WTC11 (cell line): ENCODE data around the gene FCGR3B. TPM values are rescaled to one million over a fixed set of nuclear protein-coding genes. Genes with fewer than 3 reads are reported as not detected.
"Not testable (repeated sequence)": the region's sequence is repeated elsewhere in the genome, so short reads cannot be mapped to it uniquely, and the experiment has no call there.

Experiments
- ATAC-seq: fragments of 200-7000 bp; cut with Tn5 transposase; 2 replicates; pipeline ENCODE4 v1.10.0; 2021; ENCODE audit warnings: mild to moderate bottlenecking, moderate library complexity
- CTCF ChIA-PET: fragments of 300-600 bp; sonication (Branson Sonifier 250); formaldehyde crosslinking; loops from one replicate; lab custom pipeline; 2021; ENCODE audit warnings: antibody characterized with exemption; lab: Charles Lee
- POLR2A ChIA-PET: fragments of 350-600 bp; sonication (Branson Sonifier 250); formaldehyde crosslinking; loops from one replicate; lab custom pipeline; 2021; ENCODE audit warnings: antibody characterized with exemption; lab: Charles Lee
- DNase-seq: peaks from one replicate; pipeline ENCODE4 v3.0.0; 2021; ENCODE audit warnings: low spot score
- H3K27ac Mint-ChIP-seq: 2 replicates; pipeline ENCODE4 v1.8.0; 2021; ENCODE audit warnings: mixed read lengths
- H3K27me3 Mint-ChIP-seq: 2 replicates; pipeline ENCODE4 v1.8.0; 2021; ENCODE audit warnings: low read depth, mild to moderate bottlenecking, moderate library complexity, mixed read lengths
- H3K36me3 Mint-ChIP-seq: 2 replicates; pipeline ENCODE4 v1.8.0; 2021; ENCODE audit warnings: mixed read lengths
- H3K4me1 Mint-ChIP-seq: 2 replicates; pipeline ENCODE4 v1.8.0; 2022; ENCODE audit warnings: mixed read lengths
- H3K4me3 Mint-ChIP-seq: 2 replicates; pipeline ENCODE4 v1.8.0; 2021; ENCODE audit warnings: mild to moderate bottlenecking, moderate library complexity, mixed read lengths
- H3K9me3 Mint-ChIP-seq: 2 replicates; pipeline ENCODE4 v1.8.0; 2021; ENCODE audit warnings: mixed read lengths
- total RNA-seq: library from RNA; stranded (reverse); gene quantifications from 3 replicates; pipeline ENCODE4 v1.2.3, GENCODE V29; 2021

The FCGR3B gene
- total RNA-seq, 1 experiment from 2014 or later: not detected

DNA sequence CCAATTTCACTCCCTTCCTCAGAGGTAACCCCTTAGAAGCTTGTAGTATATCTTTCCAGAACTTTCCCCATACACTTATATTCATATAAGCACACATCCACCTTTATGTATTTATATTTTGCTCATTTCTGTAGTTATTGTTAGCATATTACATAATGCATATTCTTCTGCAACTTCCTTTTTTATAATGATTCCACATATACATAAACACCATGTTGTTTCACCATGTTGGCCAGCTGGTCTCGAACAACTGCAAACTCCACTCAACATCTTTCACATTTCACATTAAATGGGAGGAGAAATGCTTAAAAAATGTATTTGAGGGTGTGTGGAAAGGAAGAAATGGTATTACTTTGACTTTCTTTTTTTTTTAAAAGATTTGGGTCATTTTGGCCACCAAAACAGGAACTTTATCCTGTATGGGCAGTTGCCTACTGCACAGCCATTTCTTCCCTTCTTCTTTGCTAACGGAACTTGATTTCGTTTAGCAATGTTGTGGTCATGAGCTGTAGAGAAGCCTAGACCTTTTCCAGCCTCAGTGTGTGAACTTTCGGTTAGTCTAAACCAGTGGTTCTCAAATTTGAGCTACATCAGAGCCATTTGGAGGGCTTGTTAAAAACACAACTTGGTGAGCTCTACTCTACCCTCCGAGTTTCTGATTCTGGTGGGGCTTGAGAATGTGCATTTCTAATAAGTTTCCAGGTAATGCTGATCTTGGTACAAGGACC, 12.7 kb upstream of the FCGR3B start:
- H3K4me3 Mint-ChIP-seq, H3K27ac Mint-ChIP-seq, DNase-seq, H3K36me3 Mint-ChIP-seq, CTCF ChIA-PET, H3K9me3 Mint-ChIP-seq, ATAC-seq, POLR2A ChIA-PET, H3K4me1 Mint-ChIP-seq, H3K27me3 Mint-ChIP-seq: not testable (repeated sequence)

GRCh38 chr1:161642697-161643096, 11.7 kb upstream of the FCGR3B start:
- CTCF ChIA-PET: not testable (repeated sequence)

DNA sequence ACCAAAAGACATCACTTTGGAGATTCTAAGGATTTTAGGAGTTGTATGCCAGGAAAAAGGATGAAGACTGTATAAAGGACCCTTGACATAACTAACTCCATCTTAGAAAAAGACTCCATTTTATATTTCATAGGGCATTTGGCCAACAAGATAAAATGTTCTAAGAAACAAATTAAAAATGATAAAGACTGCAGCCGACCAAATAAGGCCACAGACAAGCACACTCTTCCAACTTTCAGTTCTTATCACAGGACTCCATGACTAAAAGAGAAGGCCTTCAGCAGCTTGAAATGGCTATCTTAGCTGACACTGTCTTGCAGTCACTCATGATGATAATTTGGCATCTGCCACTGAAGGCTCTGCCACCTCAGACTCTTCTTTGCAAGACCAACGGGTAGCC, 8.2 kb upstream of the FCGR3B start:
- ATAC-seq, CTCF ChIA-PET, H3K4me1 Mint-ChIP-seq, H3K4me3 Mint-ChIP-seq, DNase-seq, H3K27me3 Mint-ChIP-seq, H3K36me3 Mint-ChIP-seq, POLR2A ChIA-PET, H3K27ac Mint-ChIP-seq, H3K9me3 Mint-ChIP-seq: not testable (repeated sequence)

More at GRCh38 chr1:161642697-161643096, 11.7 kb upstream of the FCGR3B start:
- H3K4me3 Mint-ChIP-seq, POLR2A ChIA-PET, ATAC-seq, H3K9me3 Mint-ChIP-seq, H3K27me3 Mint-ChIP-seq, H3K27ac Mint-ChIP-seq, H3K4me1 Mint-ChIP-seq, H3K36me3 Mint-ChIP-seq, DNase-seq: not testable (repeated sequence)

DNA sequence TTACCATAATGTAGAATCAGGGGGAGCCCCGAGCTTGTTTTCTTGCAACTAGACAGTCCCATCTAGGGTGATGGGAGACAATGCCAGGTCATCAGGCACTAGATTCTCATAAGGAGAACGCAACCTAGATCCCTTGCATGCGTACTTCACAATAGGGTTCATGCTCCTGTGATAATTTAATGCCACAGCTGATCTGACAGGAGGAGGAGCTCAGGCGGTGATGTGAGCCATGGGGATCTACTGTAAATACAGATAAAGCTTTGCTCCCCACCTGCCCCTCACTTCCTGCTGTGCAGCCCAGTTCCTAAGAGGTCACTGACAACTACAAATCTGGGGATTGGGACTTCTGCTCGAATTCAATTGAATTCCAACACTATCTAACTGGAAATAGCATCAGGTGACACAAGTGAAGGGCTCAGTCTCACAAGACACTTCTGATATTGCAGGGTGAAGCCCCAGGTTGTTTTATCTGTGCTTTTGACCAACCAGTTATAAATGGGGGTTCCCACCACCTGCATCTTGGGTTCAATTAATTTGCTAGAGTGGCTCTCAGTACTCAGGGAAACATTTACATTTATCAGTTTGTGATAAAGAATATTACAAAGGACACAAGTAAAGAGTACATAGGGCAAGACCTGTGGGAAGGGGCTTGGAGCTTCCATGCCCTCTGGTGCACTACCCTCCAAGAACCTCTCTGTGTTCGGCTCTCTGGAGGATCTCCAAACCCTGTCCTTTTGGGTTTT, 7.4 kb upstream of the FCGR3B start:
- H3K27me3 Mint-ChIP-seq, ATAC-seq, H3K4me1 Mint-ChIP-seq, POLR2A ChIA-PET, CTCF ChIA-PET, H3K9me3 Mint-ChIP-seq, H3K36me3 Mint-ChIP-seq, H3K4me3 Mint-ChIP-seq, DNase-seq, H3K27ac Mint-ChIP-seq: not testable (repeated sequence)

DNA sequence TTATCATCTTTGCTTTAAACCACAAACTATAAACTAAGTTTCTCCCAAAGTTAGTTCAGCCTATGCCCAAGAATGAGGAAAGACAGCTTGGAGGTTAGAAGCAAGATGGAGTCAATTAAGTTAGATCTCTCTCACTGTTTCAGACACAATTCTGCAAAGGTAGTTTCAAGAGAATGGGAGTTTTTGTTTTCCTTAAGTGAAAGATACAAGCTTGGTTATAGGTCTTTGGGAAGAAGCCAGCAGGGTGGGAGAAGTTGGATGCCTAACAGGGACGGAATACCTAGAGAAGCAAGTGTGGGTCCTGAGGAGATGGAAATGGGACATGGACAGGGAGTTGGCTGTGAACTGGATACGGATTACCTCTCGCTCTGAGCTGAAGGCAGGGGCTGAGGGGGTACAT, 6.0 kb upstream of the FCGR3B start:
- H3K27me3 Mint-ChIP-seq, H3K36me3 Mint-ChIP-seq, H3K4me3 Mint-ChIP-seq, CTCF ChIA-PET, ATAC-seq, DNase-seq, H3K4me1 Mint-ChIP-seq, H3K9me3 Mint-ChIP-seq, H3K27ac Mint-ChIP-seq, POLR2A ChIA-PET: not testable (repeated sequence)

GRCh38 chr1:161636189-161636782, 5.3 kb upstream of the FCGR3B start:
- ATAC-seq, H3K27me3 Mint-ChIP-seq, CTCF ChIA-PET, POLR2A ChIA-PET, H3K4me1 Mint-ChIP-seq, H3K27ac Mint-ChIP-seq, H3K36me3 Mint-ChIP-seq, DNase-seq, H3K9me3 Mint-ChIP-seq, H3K4me3 Mint-ChIP-seq: not testable (repeated sequence)

DNA sequence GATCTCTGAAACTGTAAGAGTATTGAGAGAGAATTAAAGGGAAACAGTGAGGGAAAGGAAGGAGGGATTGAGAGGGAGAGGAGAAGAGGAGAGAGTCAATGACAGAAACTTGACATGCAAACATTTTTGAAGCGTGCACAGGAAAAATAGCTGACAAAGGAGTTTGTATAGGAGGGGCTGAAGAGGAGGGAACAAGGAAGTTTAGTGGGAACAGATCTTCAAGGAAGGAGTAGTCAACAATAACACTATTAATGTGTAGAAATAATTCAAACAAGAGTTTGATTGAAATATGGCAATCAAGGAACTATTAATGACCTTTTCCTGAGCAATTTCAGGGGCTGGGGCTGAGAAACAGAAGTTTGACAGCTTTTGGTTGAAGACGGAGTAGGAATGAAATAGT, 4.0 kb upstream of the FCGR3B start:
- POLR2A ChIA-PET, H3K9me3 Mint-ChIP-seq, DNase-seq, H3K36me3 Mint-ChIP-seq, CTCF ChIA-PET, H3K27ac Mint-ChIP-seq, ATAC-seq, H3K4me3 Mint-ChIP-seq, H3K27me3 Mint-ChIP-seq, H3K4me1 Mint-ChIP-seq: not testable (repeated sequence)

- ATAC-seq, H3K4me1 Mint-ChIP-seq, POLR2A ChIA-PET, H3K36me3 Mint-ChIP-seq, H3K27ac Mint-ChIP-seq, H3K4me3 Mint-ChIP-seq, DNase-seq, H3K9me3 Mint-ChIP-seq, CTCF ChIA-PET, H3K27me3 Mint-ChIP-seq: not testable (repeated sequence)
These were observed 741 bp downstream of the FCGR3B start for GRCh38 chr1:161630128-161630742.

- H3K36me3 Mint-ChIP-seq, DNase-seq, CTCF ChIA-PET, POLR2A ChIA-PET, ATAC-seq, H3K9me3 Mint-ChIP-seq, H3K4me3 Mint-ChIP-seq, H3K27ac Mint-ChIP-seq, H3K4me1 Mint-ChIP-seq: not testable (repeated sequence)
- peaks cover 13% of the 10 kb centered on the region for H3K27me3 Mint-ChIP-seq
These were observed 4.4 kb downstream of the FCGR3B start for GRCh38 chr1:161626445-161627146.

DNA sequence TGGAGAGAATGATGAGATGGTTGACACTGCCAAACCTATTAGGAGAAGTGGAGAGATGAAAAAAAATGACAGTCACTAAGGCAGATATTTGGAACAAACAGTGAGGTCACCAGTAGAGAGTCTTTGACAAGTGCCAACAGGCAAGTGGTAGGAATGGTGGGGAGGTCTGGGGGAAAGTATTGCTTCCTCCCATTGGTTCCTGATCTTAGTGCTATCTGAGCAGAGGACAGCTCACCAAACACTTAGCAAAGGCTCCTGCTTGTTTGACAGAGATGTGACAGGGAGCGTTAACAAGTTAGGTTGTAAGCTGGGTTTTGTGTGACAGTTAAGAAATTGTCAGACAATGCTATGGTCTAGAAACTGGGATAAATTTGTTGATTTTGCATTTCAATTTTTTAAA, 6.4 kb downstream of the FCGR3B start:
- H3K36me3 Mint-ChIP-seq, CTCF ChIA-PET, POLR2A ChIA-PET, H3K4me1 Mint-ChIP-seq, H3K9me3 Mint-ChIP-seq, ATAC-seq, H3K27ac Mint-ChIP-seq, DNase-seq, H3K4me3 Mint-ChIP-seq: not testable (repeated sequence)
- H3K27me3 Mint-ChIP-seq: peaks cover 24% of the 10 kb centered on the region

DNA sequence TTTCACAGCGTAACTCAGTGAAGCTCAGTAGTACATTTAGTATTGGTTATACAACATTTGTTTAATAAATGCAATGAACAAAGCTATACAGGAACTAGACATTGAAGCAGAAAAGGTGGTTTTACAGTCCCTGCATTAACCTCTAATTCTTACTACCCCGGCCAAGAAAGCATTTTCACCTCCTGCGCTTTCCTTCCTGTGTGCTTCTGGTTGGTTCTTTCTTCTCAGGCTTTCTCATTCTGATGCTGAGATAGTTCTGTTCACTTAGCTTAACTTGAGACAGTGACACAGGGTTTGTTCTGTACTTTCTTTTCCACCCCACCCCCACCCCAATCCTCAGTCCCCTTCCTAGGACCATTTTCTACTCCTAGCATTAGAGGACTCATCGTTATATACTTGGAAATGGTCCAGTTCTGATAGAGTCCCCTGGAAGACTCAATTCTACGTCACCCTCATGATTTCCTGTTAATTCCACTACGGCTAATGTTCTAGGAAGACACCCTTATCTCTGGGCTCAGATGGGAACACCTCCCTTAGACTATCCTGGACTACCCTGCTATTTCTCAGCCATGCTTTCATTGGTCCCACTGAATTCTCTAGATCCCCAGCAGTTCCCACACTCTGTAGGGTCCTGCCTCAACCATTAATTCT, 7.5 kb downstream of the FCGR3B start:
- Mint-ChIP-seq H3K36me3 (peaks cover 11% of the 10 kb centered on the region), H3K9me3 (peaks cover 11% of the 10 kb centered on the region), H3K27me3 (peaks cover 24% of the 10 kb centered on the region)
- POLR2A ChIA-PET, DNase-seq, H3K4me1 Mint-ChIP-seq, CTCF ChIA-PET, ATAC-seq, H3K4me3 Mint-ChIP-seq, H3K27ac Mint-ChIP-seq: not testable (repeated sequence)
